HG03460 (cell line): Measurements from ENCODE around the gene ZNF541.

Source experiments
- ATAC-seq: cut with Tn5 transposase; IDR thresholded peaks from one replicate; pipeline ENCODE4 v1.9.1; 2021; ENCODE audit not compliant: unreplicated experiment

Gene ZNF541

GRCh38 chr19:47547199-47547598, 25.7 kb downstream of the ZNF541 start:
- ATAC-seq = no peak

DNA sequence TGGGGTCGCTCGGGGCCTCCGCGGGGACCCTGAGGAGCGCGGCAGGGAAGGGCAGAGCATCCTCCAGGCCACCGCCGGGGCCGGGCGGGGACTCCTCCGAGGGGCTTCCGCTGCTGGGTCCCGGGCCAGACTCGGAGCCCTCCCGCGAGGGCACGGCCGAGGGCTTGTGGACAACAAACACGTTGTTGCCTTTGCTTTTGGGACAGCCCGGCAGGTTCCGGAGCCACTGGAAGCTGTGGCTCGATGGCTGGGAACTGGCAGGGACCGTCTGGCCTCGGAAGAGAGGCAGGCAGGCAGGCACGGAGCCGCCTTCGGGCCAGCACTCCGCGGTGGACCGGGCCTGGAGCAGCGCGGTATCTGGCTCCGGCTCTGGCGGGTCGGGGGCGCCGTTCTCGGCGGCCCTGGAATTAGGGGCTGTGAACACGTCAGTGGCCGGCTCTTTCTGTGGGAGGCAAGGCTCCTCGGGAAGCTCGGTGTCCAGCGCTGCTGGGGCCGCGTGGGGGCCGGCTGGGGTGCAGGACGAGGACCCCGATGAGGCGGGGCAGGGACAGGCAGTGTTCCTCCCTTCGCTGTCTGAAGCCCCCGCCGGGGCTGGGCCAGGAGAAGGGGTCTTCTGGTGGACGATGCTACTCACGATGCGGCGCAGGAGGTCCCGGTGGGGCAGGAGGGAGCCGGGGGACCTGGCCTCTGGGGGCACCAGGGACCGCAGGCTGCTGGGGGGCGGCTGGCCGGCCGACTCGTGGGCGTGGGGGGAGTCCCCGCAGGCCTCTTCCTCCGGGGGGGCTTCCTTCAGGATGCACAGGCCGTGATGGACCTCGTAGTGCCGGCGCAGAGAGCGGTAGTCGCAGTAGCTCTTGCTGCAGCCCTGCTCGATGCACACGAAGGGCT, 27.6 kb downstream of the ZNF541 start:
- no peak for ATAC-seq

GRCh38 chr19:47544476-47544875, 28.5 kb downstream of the ZNF541 start:
- ATAC-seq = no peak

DNA sequence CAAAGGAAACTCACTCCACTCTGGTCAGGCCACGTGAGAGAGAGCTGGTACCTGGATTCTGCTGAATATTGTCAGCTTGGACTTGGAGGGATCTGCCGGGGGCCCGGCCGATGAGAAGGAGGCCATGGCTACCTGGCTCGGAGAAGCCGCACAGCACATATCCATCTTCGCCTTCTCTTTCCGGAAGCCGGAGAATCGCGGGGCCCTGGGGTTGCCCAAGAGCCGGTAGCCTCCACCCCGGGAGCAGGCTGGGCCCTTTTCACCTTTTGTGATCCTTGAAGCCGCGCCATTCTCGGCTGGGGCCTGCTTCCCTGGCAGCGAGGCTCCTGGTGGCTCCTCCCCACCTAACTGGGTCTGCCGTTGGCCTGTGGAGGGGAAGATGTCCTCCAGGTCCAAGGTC, 28.9 kb downstream of the ZNF541 start:
- no peak for ATAC-seq

DNA sequence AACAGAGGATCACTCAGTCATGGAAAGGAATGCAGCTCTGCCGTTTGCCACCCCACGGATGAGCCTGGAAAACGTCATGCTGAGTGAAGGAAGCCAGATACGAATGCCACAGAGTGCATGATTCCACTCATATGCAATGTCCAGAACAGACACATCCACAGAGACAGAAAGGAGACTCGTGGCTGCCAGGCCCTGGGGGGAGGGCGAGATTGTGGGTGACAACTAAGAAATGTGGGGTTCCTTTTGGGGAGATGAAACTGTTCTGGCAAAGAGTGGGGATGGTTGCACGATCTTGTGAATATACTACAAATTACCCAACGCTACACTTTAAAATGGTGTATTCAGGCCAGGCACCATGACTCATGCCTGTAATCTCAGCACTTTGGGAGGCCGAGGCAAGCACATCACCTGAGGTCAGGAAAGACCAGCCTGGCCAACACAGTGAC, 30.9 kb downstream of the ZNF541 start:
- no peak for ATAC-seq

- ATAC-seq = no peak
These were observed 31.4 kb downstream of the ZNF541 start for GRCh38 chr19:47541518-47541917.

- ATAC-seq = no peak
These were observed 32.2 kb downstream of the ZNF541 start for GRCh38 chr19:47540748-47541147.

- no peak for ATAC-seq
These were observed 33.1 kb downstream of the ZNF541 start for GRCh38 chr19:47539747-47540311.

- ATAC-seq = no peak
These were observed 34.1 kb downstream of the ZNF541 start for GRCh38 chr19:47538812-47539211.

DNA sequence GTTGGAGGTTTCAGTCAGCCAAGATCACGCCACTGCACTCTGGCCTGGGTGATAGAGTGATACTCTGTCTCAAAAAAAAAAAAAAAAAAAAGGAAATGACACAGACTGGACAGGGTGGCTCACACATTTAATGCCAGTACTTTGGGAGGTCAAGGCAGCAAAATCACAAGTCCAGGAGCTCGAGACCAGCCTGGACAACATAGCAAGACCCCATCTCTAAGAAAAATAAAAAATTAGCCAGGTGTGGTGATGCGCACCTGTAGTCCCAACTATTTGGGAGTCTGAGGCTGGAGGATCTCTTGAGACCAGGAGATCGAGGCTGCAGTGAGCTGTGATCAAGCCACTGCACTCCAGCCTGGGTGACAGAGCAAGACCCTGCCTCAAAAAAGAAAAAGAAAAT, 35.5 kb downstream of the ZNF541 start:
- ATAC-seq = no peak

DNA sequence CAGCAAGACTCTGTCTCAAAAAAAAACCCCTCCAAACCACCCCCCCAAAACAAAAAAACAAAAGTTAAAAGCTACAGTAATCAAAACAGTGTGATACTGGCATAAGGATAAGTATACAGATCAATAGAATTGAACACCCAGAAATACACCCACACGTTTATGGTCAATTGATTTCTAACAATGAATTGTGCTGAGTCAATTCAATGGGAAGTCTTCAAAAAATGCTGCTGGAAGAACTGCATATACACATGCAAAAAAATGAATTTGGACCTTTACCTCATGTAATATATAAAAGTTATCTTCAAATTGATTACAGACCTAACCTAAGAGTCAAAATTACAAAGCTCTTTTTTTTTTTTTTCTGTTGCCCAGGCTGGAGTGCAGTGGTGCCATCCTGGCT, 38.3 kb downstream of the ZNF541 start:
- no peak for ATAC-seq

- ATAC-seq = no peak
These were observed 41.1 kb downstream of the ZNF541 start for GRCh38 chr19:47531640-47532387.

DNA sequence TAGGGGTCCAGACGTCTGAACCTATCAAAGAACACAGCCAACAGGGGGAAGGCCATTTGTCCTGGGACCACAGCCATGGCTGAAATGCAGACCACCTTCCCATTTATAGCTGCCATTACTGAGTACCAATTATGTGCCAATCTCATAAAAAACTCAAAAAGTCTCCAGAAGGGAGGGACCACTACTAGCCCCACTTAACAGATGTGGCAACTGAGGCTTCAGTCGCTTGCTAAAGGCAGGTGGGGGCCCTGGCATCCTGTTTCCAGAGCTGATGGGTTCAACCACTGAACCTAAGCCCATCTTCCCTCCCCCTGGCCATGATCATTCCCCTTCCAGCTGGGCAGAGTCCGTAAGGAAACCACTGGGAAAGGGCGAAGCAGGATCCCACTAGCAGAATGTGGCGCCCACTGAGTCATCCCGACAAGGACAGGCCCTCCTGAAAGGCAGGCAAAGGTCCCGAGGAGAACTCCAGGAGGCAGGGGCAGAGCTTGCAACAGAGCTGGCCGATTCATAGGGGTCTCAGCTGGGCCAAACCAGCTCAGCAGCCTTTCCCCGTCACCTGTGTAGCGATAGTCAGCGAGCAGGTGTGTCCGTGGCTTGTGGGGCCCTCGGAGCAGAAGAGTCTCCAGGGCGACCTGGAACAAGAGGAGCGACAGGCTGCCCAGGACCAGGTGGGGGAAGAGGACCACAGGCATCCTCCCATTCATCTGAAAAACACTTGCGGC, 43.8 kb downstream of the ZNF541 start:
- no peak for ATAC-seq

GRCh38 chr19:47526798-47527197, 46.1 kb downstream of the ZNF541 start:
- ATAC-seq = no peak

DNA sequence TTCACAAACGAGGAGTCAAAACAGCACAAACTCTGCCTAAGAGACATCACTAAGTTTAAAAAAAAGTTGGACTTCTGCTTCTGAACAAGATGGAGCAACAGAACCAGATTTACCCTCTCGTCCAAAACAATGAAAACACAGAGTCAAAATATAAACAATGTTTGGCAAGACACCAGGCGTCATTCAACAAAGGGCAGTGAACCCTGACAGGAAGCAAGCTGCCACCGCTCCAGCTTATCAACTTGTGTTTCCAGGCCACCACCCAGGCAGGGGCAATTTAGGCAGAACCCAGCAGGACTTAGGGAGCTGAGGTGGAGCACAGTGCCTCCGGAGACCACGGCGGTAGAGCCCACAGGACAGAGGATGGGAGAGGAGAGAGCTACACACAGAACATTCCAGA, 49.5 kb downstream of the ZNF541 start:
- ATAC-seq = no peak
